Measurements from ENCODE around the gene ZG16.
"Not testable (repeated sequence)": the region's sequence is repeated elsewhere in the genome, so short reads cannot be mapped to it uniquely, and the experiment has no call there.

Gene ZG16, protein sequence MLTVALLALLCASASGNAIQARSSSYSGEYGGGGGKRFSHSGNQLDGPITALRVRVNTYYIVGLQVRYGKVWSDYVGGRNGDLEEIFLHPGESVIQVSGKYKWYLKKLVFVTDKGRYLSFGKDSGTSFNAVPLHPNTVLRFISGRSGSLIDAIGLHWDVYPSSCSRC

DNA sequence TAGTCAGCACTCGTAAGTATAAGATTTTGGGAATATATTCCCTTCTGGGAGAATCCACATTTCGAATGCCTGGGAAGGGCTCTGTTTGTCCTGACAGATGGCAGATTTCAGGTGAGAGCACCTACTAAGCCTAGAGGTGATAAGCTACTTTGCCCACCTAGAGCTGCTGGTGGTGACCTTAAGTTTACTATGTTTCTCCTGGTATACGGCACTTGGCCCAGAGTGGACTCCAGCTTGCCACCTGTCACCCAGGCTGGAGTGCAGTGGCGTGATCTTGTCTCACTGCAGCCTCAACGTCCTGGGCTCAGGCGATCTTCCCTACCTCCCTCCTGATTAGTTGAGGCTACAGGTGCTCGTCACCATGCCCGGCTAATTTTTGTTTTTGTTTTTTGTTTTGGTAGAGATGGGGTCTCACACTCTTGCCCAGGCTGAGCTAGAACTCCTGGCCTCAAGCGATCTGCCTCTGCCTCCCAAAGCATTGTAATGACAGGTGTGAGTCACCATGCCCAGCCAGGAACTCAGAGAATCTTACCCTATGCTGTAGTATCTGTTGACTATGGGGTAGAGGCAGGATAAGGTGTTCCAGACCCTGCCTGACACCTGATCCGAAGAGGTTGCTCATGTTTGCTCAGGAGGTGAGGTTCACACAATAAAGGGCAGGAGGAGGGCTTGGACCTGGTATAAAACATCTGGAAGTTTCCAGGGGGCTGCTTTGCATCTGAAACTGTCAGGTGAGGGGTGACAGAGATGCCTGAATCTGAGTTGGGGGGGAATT is at the start of gene ZG16:
ZG16 (plus strand) TSS at position 681 of the 775 bp plus-strand sequence. CDS start 1,011 bp downstream, outside the sequence.
- FAIRE-seq = no peak

DNA sequence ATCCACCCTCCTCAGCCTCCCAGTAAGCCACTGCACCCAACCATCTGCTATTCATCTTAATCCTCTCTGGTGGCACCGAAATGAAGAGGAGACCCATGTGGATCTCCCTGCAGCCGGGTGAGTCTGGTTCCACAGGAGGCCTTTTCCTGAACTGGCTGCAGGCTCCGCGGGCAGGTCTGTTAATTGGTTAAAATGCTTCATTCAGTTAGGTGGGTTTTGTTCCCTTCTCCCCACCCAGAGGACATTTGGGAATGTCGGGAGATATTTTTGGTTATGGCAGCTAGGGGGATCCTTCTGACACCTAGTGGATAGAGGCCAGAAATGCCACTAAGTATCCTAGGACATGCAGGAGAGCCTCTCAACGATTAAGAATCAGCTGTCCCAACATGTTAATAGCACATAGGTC is 48.9 kb upstream of the ZG16 start:
- FAIRE-seq = no peak

DNA sequence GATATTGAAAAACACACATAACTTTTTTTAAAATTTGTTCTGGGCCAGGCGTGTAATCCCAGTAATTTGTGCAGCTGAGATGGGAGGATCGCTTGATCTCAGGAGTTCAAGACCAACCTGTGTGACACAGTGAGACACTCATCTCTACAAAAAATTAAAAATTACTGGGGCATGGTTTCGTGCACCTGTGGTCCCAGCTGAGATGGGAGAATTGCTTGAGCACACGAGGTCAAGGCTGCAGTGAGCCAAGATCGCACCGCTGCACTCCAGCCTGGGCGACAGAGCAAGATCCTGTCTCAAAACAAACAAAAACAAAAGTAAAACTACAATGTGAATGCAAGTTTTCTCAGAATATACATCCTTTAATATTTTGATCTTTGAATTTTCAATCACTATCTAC is 47.4 kb upstream of the ZG16 start:
- no peak for FAIRE-seq

DNA sequence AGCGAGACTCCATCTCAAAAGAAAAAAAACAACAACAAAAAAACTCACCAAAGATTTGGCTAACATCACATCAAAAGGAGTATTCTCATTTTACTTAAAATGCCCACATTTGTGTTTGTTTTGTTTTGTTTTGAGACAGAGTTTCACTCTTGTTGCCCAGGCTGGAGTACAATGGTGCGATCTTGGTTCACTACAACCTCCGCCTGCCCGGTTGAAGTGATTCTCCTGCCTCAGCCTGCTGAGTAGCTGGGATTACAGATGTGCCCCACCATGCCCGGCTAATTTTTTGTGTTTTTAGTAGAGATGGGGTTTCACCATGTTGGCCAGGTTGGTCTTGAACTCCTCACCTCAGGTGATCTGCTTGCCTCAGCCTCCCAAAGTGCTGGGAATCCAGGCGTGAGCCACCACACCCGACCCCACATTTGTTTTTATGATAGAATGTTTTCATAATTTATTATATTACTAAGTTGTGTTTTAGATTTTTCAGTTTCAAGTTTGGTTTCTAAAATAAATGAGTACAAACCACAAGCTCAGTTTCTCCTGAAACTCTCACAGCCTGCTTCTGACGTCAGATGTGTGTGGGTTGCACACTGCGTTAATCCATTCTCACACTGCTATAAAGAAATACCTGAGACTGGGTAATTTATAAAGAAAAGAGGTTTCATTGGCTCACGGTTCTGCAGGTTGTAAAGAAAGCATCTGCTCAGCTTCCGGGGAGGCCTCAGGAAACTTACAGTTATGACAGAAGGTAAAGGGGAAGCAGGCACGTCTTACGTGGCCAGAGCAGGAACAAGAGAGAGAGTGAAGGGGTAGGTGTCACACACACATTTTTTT is 46.1 kb upstream of the ZG16 start:
- FAIRE-seq = not testable (repeated sequence)

DNA sequence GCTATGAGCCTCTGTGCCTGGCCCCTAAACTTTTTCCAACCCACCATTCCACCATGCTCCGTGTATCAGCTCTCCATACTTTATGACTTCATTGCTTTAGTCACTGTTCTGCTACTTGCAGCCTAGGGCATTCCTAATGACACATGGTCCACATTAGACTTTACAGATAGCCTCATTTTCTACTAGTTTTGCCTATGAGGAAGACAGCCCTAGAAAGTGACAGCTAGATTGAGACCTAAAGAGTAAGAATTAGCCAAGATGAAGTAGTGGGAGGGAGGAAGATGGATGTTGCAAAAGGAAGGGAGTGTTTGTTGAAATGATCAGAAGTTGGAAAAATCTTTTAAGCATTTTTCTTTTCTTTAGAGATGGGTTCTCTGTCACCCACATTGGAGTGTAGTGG is 43.3 kb upstream of the ZG16 start:
- no peak for FAIRE-seq

DNA sequence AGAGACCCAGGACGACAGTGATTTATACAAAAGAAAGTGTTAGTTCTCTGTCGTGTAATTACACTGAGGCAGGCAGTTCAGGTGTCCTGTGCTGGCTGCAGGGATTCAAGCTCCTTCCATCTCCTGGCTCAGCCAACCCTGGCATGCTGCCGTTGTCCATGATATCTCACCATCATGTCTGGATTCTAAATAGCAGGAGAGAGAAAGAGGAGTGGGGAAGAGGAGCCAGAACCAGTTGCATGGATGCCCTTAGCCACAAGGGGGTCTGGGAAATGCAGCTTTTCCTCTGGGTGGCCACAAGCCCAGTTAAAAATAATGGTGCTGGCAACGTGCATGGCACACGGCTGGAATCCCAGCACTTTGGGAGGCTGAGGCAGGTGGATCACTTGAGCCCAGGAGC is 41.9 kb upstream of the ZG16 start:
- no peak for FAIRE-seq

DNA sequence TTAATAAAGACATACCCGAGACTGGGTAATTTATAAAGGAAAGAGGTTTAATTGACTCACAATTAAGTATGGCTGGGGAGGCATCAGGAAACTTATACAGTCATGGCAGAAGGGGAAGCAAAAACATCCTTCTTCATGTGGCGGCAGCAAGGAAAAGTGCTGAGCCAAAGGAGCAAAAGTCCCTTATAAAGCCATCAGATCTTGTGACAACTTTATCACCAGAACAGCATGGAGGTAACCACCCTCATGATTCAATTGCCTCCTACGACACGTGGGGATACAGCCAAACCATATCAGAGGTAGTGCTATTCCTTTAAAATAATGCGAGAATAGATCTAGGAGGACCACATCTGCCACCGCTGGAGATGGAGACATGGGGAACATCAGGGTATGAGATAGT is 41.3 kb upstream of the ZG16 start:
- FAIRE-seq = no peak

DNA sequence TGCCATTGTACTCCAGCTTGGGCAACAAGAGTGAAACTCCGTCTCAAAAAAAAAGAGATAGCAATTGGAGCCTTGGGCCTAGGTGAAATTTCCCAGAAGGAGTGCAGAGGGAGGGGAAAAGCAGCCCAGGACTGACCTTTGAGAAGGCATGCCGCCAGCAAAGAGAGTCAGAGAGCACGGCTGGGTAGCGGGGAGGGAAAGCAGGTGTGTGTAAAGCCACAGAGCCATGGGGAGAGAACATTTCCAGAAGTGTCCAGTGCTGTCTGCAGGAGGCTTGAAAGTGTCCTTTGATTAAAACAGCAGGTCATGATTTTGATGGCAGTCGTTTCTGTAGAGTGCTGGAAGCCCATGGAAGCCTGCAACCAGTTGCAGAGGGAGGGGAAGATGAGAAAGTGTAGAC is 40.3 kb upstream of the ZG16 start:
- no peak for FAIRE-seq

DNA sequence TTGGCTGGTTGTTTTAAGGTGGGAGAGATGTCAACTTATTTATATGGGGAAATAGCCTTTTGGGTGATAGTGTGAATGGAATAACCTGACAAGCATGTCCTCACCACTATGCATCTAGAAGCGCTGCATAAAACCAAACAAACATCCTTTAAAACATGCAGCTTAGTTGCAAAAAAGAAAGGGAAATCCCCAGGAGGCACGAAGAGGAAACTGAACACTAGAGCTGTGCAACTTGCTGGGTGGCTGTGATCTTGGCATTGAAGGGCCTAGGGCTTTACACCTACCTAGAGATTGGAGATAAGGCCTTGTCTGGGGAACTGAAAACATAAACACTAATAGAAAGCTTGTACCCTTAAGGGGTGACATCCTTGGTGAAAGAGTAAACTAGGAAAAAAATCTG is 39.5 kb upstream of the ZG16 start:
- no peak for FAIRE-seq

DNA sequence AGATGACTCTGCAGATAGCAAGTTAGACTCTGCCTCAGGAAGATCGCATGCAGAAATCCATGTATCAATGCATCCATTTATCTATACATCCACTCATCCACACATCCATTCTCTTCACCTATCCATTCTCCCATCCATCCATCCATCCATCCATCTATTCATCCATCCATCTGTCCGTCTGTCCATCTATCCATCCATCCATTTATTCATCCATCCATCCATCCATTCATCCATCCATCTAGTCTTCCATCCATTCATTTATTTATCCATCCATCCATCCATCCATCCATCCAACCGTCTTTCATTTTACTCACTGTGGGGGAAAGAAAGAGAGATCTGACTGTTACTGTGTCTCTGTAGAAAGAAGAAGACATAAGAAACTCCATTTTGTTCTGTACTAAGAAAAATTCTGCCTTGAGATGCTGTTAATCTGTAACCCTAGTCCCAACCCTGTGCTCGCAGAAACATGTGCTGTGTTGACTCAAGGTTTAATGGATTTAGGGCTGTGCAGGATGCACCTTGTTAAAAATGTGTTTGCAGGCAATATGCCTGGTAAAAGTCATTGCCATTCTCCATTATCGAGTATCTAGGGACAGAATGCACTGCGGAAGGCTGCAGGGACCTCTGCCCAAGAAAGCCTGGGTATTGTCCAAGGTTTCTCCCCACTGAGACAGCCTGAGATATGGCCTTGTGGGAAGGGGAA is 38.0 kb upstream of the ZG16 start:
- FAIRE-seq = not testable (repeated sequence)

DNA sequence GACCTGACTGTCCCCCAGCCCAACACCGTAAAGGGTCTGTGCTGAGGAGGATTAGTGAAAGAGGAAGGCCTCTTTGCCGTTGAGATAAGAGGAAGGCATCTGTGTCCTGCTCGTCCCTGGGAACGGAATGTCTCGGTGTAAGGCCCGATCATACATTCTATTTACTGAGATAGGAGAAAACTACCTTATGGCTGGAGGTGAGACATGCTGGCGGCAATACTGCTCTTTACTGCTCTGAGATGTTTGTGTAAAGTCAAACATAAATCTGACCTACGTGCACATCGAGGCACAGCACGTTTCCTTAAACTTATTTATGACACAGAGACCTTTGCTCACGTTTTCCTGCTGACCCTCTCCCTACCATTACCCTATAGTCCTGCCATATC is 37.4 kb upstream of the ZG16 start:
- FAIRE-seq = not testable (repeated sequence)

DNA sequence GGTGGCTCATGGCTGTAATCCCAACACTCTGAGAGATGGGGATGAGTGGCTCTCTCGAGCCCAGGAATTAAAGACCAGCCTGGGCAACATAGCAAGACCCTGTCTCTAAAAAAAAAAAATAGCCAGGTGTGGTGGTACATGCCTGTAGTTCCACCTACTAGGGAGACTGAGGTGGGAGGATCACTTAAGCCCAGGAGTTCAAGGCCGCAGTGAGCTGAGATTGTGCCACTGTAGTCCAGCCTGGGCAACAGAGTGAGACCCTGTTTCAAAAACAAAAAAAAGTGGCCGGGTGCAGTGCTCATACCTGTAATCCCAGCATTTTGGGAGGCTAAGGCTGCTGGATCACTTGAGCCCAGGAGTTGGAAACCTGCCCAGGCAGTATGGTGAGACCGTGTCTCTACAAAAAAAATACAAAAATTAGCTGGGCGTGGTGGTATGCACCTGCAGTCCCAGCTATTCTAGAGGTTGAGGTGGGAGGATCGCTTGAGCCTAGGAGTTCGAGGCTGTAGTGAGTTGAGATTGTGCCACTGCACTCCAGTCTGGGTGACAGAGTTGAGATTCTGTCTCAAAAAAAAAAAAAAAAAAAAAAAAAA is 35.3 kb upstream of the ZG16 start:
- FAIRE-seq = no peak

DNA sequence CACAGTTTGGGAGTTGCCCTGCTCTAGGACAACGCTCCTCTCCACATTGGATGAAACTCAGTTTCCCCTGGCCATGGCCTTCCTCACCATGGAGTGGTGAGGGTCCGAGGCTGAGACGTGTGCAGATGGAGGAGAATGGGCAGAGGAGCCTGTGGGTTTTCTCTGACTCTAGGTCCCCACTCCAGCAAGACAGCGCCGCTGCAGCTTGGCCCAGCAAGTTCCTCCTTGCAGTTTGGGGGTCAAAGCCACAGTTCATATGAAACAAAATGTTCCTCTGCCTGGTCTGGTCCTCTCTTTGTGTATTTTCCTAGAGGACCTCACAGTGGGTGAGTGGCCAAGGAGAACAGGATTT is 34.6 kb upstream of the ZG16 start:
- FAIRE-seq = no peak

DNA sequence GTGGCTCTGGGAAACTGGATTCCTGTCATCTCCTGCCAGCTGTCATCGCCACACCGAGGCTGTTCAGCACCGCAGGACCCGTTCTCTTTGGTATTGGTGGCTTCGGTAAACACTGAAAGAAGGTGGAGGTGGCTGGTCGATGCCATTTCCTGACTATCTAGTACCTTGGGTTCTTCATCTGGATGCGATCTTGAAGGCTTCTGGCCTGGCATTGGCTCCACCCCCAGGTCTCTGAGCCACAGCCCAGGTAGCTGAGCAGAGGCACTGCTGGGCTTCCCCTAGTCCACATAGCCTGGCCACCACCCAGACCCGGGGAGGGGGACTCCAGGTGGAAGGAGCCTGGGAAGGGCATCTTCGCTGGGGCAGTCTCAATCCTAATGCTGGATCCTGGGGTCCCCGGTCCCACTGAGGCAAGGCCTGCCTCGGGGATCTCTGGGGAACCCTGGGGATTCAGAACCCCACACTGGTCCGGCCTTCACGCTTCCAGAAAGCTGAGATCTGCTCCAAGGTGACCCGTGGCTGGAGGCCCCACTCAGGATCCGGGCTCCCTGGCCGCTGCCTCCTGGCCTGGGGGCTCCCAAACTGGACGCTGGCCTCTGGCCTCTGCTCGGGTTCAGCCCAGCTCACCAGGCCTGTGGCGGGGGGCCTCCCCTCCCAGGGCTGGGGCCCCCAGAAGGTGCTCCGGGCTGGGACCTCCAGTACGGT is 34.1 kb upstream of the ZG16 start:
- no peak for FAIRE-seq

DNA sequence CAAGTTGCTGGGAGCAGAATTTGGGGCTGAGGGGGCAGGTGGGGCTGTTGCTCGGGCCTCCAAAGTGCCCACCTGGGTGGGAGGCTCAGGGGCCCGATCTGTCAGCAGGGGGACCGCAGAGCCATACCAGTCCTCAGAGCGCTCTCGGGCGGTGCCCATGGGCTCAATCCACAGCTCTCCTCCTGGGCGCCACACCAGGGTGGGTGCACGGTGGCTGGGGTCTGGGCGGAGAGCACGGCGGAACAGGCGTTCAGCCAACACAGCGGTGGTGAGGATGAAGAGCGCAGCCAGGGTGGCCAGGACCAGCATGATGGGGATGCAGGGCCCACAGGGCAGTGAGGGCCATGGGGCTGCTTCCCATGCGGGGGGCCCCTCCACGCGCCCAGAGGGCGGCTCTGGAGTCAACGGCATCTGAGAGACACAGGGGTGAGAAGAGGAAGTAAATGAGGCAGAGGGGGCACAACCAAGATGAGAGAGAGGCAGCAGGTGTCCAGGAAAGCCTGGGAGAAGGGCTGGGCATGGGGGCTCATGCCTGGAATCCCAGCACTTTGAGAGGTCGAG is 33.4 kb upstream of the ZG16 start:
- FAIRE-seq = no peak

DNA sequence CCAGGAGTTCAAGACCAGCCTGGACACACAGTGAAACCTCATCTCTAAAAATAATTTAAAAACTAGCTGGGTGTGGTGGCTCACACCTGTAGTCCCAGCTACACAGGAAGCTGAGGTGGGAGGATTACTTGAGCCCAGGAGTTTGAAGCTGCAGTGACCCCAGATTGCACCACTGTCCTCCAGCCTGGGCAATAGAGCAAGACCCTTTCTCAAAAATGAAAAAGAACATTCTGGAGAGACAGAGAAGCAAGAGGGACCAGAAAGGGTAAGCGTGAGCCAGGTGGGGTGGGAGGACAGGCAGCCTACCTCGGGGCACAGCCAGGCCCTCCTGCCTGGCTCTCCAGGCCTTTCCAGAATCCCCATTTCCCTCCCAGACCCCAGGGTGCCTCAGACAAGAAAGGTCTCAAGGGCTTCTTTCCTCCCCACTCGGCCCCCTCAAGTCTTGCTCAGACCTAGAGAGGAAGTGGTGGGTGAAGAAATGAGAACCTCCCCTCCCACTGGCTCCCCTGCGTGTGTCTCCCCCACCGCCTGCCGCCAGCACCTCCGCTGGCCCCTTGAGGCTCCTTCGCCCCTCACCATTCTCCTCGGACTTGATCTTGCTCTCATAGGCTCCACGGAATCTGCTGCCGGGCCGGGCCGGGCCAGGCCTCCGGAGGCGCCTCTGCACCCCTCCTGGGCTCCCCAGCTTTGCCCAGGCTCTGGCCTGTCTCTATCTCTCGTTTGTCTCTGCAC is 32.8 kb upstream of the ZG16 start:
- no peak for FAIRE-seq

DNA sequence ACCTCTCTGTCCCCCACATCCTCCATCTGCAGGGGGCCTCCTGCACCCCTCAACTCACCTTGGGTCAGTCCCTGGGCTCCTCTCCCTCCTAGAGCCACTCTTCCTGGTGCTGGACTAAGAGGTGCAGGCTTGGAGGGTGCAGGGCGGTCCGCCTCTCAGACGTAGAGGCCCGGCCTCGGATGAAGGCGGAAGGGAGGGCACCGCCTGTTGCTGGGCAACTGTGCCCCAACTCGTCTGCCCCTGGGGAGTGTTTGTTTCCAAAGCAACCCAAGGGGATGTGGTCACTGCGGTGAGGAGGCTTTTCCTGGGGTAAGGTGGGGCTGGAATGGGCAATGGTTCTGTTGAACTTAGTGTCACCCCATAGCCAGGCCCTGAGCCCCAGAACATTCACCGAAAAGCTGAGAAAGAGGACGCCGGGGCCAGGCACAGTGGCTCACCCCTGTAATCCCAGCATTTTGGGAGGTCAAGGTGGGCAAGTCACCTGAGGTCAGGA is 32.2 kb upstream of the ZG16 start, which contains the start of gene C16orf54:
C16orf54 (minus strand) TSS at position 138 of the 493 bp plus-strand sequence. CDS start 1,039 bp downstream, outside the sequence.
- no peak for FAIRE-seq

DNA sequence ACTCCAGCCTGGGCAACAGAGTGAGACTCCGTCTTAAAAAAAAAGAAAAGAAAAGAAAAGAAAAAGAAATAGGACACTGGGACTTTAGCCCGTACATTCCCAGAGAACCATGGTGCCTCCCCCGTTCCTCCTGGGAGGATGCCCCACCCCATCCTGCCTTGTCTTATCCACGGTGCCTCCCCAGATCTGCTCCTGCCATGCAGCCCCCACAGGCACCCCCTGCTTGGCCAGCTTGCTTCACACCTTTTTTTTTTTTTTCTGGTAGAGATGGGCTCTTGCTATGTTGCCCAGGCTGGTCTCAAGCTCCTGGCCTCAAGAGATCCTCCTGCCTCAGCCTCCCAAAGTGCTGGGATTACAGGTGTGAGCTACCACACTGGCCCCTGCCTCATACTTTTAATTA is 31.5 kb upstream of the ZG16 start:
- FAIRE-seq = not testable (repeated sequence)

DNA sequence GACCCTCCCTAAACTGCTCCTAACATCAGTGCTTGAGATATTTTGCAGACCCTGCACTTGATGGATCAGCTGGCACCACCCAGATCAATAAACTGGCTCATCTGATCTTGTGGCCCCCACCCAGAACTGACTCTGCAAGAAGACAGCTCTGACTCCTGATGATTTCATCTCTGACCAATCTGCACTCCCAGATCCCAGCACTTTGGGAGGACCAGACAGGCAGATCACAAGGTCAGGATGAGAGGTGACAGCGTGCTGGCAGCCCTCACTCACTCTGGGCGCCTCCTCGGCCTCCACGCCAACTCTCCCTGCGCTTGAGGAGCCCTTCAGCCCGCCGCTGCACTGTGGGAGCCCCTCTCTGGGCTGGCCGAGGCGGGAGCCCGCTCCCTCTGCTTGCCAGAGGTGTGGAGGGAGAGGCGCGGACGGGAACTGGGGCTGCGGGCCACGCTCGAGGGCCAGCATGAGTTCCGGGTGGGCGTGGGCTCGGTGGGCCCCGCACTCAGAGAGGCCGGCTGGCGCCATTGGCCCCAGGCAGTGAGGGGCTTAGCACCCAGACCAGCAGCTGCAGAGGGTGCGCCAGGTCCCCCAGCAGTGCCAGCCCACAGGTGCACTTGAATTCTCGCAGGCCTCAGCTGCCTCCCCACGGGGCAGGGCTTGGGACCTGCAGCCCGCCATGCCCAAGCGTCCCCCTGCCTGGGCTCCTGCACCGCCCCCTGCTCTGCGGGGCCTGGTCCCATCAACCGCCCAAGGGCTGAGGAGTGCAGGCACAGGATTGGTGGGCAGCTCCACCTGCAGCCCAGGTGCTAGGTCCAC is 29.9 kb upstream of the ZG16 start:
- FAIRE-seq = no peak

DNA sequence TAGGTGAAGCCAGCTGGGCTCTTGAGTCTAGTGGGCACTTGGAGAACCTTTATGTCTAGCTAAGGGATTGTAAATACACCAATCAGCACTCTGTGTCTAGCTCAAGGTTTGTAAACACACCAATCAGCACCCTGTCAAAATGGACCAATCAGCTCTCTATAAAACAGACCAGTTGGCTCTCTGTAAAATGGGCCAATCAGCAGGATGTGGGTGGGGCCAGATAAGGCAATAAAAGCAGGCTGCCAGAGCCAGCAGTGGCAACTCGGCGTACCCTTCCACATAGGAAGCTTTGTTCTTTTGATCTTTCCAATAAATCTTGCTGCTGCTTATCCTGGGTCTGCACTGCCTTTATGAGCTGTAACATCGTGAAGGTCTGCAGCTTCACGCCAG is 29.3 kb upstream of the ZG16 start:
- FAIRE-seq = not testable (repeated sequence)

Data from endometrium (tissue), 2 donors.